HUES48 (cell line): Measurements from ENCODE around the gene KLHL2.

ENCODE experiments used
- H3K27ac ChIP-seq: one replicate; pipeline ENCODE4 v1.7.0; 2013; ENCODE audit warnings: low read depth, low read length, inconsistent platforms
- H3K27me3 ChIP-seq: 2 replicates; pipeline ENCODE4 v1.6.1; 2013; ENCODE audit warnings: mild to moderate bottlenecking, low read length; ENCODE audit not compliant: control insufficient read depth, insufficient read depth
- H3K36me3 ChIP-seq: 2 replicates; pipeline ENCODE4 v1.6.1; 2013; ENCODE audit warnings: low read length; ENCODE audit not compliant: control insufficient read depth, insufficient read depth
- H3K4me1 ChIP-seq: 2 replicates; pipeline ENCODE4 v1.6.1; 2013; ENCODE audit warnings: mild to moderate bottlenecking, low read length; ENCODE audit not compliant: control insufficient read depth, insufficient read depth
- H3K4me3 ChIP-seq: 2 replicates; pipeline ENCODE4 v1.5.1; 2013; ENCODE audit warnings: mild to moderate bottlenecking, low read depth, low read length
- H3K9ac ChIP-seq: 2 replicates; pipeline ENCODE4 v1.6.1; 2013; ENCODE audit warnings: mild to moderate bottlenecking, low read depth, low read length, moderate library complexity
- H3K9me3 ChIP-seq: 2 replicates; pipeline ENCODE4 v1.6.1; 2013; ENCODE audit warnings: low read length; ENCODE audit not compliant: control insufficient read depth, insufficient read depth

KLHL2 gene

DNA sequence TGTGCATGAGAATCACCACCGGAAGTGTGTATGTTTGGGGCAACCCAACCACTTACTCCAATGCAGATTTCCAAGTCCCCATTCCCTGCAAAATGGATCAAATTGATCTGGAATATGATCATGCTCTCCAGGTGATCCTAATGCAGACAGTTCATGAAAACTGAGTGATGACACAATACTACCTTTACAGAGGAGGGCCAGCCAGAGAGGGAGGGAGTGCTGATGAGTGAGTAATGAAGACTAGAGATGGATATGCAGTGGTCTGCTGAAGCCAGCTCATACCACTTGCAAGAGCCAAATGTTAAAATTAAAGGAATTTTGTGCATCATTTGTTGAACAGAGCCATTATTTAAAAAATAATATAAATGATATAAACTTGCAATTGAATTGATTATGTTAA is 161.2 kb downstream of the KLHL2 start:
- Histone ChIP-seq H3K27ac (no peak overlapping the region), H3K36me3 (no peaks in the 10 kb centered on the region), H3K9me3 (no peaks in the 10 kb centered on the region), H3K4me1 (peaks cover 21% of the 10 kb centered on the region), H3K9ac (no peak overlapping the region), H3K4me3 (no peak overlapping the region), H3K27me3 (no peaks in the 10 kb centered on the region)

DNA sequence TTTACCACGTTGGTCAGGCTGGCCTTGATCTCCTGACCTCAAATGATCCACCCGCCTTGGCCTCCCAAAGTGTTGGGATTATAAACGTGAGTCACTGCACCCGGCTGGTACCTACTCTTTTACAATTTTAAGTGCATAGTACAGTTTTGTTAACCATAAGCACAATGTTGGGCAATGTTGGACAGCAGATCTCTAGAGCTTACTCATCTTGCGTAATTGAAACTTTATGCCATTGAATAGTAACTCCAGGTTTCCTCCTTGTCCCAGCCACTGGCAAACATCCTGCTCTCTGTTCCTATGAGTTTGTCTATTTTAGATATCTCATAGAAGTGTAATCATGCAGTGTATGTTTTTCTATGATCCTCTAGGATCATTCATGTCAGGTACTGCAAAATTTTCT is 162.2 kb downstream of the KLHL2 start:
- Histone ChIP-seq H3K27ac (no peak overlapping the region), H3K27me3 (no peaks in the 10 kb centered on the region), H3K36me3 (no peaks in the 10 kb centered on the region), H3K9me3 (no peaks in the 10 kb centered on the region), H3K4me1 (peaks cover 18% of the 10 kb centered on the region), H3K9ac (no peak overlapping the region), H3K4me3 (no peak overlapping the region)

DNA sequence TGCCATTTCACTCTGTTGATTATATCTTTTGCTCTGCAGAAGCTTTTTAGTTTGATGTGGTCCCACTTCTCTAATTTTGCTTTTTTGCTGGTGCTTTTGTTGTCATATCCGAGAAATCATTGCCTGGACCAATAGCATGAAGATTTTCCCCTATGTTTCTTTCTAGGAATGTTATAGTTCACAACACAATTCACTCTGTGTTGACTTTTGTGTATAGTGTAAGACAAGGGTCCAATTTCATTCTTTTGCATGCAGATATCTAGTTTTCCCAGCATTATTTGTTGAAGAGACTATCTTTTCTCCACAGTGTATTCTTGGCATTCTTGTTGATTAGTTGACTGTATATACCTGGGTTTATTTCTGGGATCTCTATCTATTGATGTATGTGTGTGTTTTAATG is 163.2 kb downstream of the KLHL2 start:
- Histone ChIP-seq H3K27me3 (no peaks in the 10 kb centered on the region), H3K36me3 (no peaks in the 10 kb centered on the region), H3K9me3 (no peaks in the 10 kb centered on the region), H3K4me3 (no peak overlapping the region), H3K27ac (no peak overlapping the region), H3K4me1 (peaks cover 12% of the 10 kb centered on the region), H3K9ac (no peak overlapping the region)
